Measurements from ENCODE around the gene PKHD1.

GRCh38 chr6:52116605-52116948 lies 29.2 kb upstream of the PKHD1 start:
- TF ChIP-seq CTCF (IDR thresholded peaks at IDR 0.05) = no peak
- TF ChIP-seq SIN3A (IDR thresholded peaks at IDR 0.05; ENCODE audit: borderline replicate concordance, insufficient read depth, low read depth, low read length) = no peak
- TF ChIP-seq TCF7L2 (IDR thresholded peaks at IDR 0.05; ENCODE audit: low read depth, low read length) = no peak
- no peak for TF ChIP-seq POLR2AphosphoS5 (IDR thresholded peaks at IDR 0.05; ENCODE audit: low read depth, low read length)
